ENCODE measurements around the gene SMARCA4. TPM values are rescaled to one million over a fixed set of nuclear protein-coding genes. Genes with fewer than 3 reads are reported as not detected.
"Not testable (repeated sequence)": the region's sequence is repeated elsewhere in the genome, so short reads cannot be mapped to it uniquely, and the experiment has no call there.

SMARCA4 gene
- total RNA-seq, 2 donors from 2014 or later: 43.5 to 53.6 TPM

DNA sequence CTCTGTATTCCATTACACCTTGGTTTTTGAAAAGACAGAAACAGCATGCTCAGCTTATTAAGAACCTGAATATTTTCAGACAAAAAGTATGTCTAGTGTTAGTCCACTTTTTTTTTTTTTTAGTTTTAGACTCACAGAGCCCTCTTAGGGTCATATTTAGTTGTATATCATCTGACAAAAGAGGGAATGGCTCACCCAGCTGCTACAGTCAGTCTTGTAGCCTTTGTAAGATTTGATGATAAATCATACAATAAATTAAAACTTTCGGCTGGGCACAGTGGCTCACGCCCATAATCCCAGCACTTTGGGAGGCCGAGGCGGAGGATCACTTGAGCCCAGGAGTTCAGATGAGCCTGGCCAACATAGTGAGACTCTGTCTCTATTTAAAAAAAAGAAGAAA, 84.7 kb downstream of the SMARCA4 start:
- ATAC-seq (no peak), DNase-seq (no peak)
- intact Hi-C loops (cut with DNase I): no loop called here

DNA sequence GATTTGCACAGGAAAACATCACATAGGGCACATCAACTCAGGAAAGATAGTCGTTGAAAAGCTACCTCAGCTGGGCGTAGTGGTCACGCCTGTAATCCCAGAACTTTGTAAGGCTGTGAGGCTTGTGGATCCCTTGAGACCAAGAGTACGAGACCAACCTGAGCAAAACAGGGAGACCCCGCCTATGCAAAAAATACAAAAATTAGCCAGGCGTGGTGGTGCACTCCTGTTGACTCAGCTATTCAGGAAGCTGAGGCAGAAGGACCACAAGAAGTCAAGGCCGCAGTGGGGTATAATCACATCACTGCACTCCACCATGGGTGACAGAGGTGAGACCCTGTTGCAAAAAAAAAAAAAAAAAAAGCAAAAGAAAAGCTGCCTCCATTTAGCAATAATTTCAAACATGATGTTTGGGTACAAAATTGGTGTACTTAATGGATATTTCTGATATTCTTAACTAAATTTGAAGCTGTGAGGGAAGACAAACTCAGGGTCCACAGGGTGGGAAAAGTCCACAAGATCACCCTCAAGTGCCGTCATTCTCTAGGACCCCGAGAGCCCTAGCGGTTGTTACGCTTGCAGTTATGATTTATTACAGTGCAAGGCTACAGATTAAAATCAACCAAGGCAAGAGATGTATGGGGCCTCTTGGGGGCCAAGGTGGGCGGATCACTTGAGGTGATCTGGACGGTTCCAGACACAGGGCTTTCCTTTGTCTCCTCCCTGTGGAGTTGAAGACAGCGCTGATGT, 86.0 kb downstream of the SMARCA4 start:
- intact Hi-C loops (cut with DNase I): no loop called here
- DNase-seq: no peak

DNA sequence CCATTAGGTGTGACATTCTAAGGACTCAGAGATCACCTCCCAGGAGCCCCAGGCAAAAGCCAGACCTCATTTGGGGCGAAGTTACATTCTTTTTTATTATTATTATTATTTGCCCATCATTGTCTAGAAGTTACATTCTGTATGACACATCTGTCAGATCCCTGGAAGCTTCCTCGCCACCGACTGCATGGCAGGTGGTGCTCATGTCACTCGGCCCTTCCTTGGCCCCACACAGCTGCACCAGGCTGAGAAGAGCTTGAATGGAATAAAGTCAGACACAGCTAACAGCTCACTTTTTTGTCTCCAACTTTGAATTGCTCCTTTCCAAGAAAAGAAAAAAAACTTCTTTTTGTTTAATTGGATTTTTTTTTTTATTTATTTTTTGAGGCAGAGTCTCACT, 87.0 kb downstream of the SMARCA4 start:
- intact Hi-C loops (cut with DNase I): no loop called here
- DNase-seq (no peak), ATAC-seq (no peak)

More for the DNA sequence above, 86.0 kb downstream of the SMARCA4 start:
- no peak for ATAC-seq

DNA sequence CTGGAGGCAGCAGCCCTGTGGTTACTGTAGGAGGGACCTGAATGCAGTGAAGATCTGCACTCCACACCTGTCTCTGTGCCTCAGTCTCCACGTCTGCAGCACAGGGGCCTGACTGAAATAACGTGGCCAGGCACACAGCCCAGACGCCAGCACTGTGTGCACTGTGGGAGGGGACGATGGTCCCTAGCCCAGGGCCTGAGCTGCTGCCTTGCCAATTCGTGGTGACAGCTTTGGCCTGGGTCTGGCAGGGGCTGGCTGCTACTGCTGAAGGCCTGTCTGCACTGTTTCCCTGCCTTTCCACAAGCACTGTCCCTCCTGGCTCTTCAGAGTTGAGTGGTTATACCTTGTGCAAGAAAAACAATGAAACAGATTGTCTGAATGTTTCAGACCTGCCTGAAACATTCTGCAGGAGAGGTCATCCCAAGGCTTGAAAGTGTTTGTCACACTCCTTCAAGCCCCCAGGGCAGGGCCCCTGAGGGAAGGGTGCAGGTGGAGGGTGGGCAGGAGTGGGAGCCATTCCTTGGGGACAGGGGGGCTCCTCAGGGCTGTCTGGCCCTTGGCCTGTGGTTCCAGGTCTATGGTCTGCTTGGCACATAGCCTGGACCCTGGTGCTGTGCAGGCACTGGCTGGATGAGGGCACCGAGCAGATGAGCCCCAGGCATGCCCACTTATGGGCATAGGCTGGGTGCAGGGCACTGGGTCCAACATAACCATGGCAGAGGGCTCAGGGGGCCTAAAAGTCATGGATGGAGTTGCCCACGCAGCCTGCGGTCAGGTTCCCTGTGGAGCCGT, 89.7 kb downstream of the SMARCA4 start:
- intact Hi-C loops (cut with DNase I): no loop called here
- ATAC-seq: no peak
- DNase-seq: no peak

DNA sequence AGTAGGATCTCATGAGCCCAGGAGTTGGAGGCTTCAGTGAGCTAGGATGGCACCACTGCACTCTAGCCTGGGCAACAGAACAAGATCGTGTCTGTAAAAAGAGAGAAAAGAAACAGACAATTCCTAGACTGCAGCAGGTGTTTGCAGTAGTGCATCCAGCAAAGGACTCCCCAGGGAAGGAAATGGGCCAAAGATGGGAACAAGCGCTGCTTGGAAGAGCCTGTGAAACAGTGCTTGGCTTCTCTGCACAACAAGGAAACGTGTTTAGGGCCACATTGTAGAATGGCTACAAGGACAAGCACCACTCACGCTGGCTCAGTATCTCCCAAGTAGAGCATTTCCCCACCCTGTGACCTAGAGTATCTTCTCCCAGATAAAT, 93.0 kb downstream of the SMARCA4 start:
- ATAC-seq: no peak
- intact Hi-C loops (cut with DNase I): no loop called here
- DNase-seq: no peak

DNA sequence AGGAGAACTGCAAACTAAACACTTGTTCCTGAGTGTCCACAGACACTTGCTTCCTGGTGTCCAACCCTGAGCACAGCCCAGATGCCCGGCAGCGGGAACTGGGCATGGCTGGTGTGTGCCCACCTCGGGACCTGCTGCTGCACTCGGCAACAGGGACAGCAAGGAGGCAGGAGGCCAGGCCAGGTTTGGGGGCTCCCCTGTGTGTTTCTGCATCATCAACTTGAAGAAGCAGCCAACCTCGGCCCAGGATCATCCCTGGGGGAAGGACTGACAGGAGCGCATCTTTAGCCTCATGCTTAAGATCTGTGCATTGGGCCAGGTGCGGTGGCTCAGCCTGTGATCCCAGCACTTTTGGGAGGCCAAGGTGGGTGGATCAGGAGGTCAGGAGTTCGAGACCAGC, 93.4 kb downstream of the SMARCA4 start:
- intact Hi-C loops (cut with DNase I): no loop called here
- ATAC-seq (no peak), DNase-seq (no peak)

DNA sequence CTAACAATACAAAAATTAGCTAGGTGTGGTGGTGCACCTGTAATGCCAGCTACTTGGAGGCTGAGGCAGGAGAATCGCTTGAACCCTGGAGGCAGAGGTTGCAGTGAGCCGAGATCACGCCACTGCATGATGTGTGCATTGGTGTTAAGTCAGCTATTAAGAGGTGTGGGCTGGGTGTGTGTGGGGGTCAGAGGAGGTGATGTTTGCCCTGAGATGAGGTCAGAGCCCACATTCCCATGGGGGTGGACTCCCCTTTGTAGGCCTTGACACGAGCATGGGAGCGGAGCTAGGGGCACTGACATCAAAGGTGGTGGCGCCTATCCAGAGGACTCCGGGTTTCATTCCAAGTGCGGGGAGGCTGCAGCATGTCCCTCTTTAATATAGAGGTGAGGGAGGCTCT, 93.8 kb downstream of the SMARCA4 start:
- DNase-seq: no peak
- no peak for ATAC-seq
- intact Hi-C loops (cut with DNase I): no loop called here

DNA sequence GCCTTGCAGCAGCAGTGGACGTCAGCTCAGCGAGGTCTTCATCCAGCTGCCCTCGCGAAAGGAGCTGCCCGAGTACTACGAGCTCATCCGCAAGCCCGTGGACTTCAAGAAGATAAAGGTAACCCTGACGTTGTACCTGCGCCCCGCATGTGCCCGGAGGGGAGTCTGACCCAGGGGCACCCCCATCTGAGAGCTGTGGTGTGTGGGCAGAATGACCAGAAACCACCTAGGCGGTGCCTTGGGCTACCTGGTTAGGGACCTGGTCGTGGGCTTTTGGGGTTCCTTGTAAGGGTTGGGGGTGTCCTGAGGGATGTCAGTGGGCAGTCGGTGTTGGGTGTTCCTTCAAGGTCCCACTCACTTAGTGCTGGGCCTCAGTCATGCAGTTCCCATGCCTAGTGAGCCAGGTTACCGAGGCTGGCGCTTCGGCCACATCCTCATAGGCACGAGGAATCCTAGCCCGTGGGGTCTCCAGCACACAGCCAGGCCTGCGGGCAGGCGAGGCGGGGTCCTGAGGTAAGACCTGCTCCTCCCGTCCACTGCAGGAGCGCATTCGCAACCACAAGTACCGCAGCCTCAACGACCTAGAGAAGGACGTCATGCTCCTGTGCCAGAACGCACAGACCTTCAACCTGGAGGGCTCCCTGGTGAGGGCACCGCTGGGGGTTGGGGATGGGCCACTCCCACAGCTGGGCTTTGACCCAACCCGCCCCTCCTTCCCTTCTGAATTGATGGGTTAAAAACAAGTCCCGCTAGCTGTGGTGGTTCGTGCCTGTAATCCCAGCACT, 97.6 kb downstream of the SMARCA4 start:
- ATAC-seq (no peak), DNase-seq (no peak)
- intact Hi-C loops (cut with DNase I): no loop called here

DNA sequence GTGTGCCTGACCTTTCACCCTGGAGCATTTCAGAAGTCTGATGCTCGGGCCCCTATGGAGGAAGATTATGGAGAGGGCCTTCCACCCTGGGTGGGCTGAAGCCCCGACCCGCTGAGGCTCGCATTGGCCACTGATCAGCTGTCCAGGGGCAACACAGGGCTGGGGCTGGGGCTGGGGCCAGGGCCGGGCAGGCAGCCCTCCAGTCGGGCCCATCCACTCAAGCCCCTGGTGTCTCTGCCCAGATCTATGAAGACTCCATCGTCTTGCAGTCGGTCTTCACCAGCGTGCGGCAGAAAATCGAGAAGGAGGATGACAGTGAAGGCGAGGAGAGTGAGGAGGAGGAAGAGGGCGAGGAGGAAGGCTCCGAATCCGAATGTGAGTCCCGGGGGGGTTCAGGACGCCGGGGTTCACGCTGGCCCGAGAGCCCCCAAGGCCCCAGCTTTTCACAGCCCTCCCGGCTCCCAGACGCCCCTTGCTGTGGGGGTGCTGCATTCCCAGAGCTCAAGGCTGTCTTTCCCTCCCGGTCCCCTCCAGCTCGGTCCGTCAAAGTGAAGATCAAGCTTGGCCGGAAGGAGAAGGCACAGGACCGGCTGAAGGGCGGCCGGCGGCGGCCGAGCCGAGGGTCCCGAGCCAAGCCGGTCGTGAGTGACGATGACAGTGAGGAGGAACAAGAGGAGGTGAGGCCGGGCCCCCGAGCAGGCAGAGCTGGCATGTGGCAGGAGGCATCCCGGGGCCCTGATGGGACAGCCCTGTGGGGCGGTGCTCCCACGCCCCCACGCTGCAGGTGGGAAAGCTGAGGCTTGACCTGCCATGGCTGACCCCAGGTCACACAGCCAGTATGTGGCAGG, 98.9 kb downstream of the SMARCA4 start:
- DNase-seq (no peak), ATAC-seq (no peak)
- intact Hi-C loops (cut with DNase I): no loop called here

DNA sequence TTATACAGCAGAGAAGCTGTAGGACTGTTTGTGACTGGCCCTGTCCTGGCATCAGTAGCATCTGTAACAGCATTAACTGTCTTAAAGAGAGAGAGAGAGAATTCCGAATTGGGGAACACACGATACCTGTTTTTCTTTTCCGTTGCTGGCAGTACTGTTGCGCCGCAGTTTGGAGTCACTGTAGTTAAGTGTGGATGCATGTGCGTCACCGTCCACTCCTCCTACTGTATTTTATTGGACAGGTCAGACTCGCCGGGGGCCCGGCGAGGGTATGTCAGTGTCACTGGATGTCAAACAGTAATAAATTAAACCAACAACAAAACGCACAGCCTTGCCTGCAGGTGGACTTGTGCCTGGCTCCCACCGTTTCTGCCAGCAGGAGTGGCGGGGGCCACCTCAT, 101.1 kb downstream of the SMARCA4 start:
- ATAC-seq: no peak
- intact Hi-C loops (cut with DNase I): no loop called here
- DNase-seq: no peak

DNA sequence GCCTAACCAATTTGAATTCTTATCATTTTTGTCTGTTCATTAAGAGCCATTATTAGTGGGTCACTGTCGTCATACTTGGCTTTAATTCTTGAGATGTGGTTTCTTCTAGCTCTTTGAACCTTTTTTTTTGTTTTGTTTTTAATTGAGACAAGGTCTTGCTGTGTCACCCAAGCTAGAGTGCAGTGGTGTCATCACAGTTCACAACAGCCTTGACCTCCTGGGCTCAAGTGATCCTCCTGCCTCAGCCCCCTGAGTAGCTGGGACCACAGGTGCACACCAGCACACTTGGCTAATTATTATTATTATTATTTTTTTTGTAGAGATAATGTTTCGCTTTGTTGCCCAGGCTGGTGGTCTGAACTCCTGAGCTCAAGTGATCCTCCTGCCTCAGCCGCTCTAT, 102.6 kb downstream of the SMARCA4 start:
- ATAC-seq (no peak), DNase-seq (no peak)
- intact Hi-C loops (cut with DNase I): no loop called here

DNA sequence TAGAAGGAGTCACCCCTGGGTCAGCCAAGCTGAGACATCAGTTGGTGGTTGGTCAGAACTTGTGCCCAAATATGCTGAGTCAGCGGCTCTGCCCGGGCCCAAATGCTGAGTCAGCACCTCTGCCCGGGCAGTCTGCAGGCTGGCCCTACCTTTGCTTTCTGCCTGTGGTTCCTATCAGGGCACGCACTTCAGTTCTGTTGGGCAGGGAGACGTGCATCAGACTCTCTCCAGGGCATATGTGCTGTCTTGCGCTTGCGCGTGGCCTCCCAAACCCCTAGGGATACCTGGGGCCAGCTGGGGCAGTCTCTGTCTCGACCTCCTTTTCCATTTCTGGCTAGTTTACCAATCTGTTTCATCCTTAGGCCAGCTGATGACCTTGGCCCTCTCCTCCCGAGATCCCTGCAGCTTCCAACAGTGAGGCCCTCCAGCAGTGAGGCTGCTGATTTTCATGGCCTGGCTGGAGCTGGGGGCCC, 104.0 kb downstream of the SMARCA4 start:
- intact Hi-C loops (cut with DNase I): no loop called here
- DNase-seq (no peak), ATAC-seq (peak in 1 of 2 donors; percentile 34)

DNA sequence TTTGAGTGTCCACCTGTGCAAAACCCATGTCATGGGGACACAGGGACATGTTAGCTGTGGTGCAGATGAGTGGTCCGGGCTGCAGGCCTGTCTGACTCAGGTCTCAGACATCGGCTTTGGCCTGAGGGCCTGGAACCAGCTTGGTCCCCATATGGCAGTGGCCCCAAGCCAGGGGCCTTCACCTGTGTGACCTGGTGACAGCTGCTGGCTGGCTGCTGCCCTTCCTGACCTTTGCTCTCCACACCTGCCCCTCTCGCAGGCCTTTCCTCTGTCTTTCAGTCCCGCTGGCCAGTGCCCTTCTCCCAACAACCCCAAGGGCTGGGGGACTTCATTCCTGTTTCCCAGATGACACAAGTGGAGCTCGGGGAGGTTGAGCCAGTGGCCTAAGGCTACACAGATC, 105.5 kb downstream of the SMARCA4 start:
- intact Hi-C loops (cut with DNase I): no loop called here
- ATAC-seq: no peak
- DNase-seq: no peak

DNA sequence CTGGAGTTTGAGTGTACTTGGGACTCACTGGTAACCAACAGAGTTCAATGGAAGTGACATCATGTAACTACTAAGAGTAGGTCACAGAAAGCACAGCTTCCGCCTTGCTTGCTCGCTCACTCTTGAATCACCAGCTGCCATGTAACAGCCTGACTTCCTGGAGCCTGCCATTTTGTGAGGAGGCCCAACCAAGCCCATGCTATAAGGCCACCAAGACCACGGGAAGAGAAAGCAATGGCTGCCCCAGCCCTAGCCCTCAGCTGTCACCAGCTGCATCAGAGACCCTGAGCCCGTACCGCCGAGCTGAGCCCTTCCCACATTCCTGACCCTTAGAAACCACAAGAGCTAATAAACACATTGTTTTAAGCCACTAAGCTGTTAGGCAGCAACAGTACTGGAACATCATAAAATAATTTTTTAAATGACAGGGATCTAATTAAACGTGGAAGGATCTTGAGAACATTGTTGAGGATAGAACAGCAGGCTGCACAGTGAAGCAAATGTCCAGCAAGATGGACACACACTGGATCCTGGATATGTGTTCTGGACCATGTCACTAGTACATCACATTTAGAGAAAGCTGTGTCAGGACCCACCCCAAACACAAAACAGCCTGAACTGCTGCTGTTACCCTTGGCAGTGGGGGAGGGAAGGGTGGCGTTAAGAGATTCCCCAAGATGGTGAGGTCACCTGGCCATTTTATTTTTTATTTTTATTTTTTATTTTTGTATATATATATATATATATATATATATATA, 106.7 kb downstream of the SMARCA4 start:
- intact Hi-C loops (cut with DNase I): no loop called here
- DNase-seq: no peak
- ATAC-seq: no peak

DNA sequence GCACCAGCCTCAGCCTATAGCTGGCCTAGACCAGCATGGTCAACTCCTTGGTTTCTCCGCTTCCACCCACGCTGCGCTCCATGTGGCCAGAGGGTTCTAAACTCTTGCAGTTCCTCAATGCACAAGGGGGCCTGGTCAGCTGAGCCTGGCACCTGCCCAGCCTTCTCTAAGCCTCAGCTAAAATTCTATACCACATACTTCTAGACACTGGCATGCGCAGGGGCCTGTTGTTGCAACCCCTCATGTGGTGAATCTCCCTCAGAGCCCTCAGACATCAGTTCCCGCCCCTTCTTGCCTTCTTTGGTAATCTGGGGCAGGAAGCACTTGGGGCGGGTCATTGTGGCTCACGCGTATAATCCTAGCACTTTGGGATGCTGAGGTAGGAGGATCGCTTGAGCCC, 108.7 kb downstream of the SMARCA4 start:
- no peak for ATAC-seq
- intact Hi-C loops (cut with DNase I): no loop called here
- DNase-seq: no peak

DNA sequence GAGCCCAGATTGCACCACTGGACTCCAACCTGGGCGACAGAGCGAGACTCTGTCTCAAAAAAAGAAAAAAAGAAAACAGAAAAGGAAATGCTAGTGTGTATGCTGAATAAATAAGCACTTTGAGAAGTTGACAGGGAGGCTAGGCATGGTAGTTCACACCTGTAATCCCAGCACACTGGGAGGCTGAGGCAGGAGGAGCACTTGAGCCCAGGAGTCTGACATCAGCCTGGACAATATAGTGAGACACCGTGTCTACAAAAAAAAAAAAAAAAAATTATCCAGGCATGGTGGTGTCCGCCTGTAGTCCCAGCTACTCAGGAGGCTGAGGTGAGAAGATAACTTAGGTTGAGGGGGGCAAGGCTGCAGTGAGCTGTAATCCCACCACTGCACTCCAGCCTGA, 109.3 kb downstream of the SMARCA4 start:
- ATAC-seq (no peak), DNase-seq (no peak)
- intact Hi-C loops (cut with DNase I): no loop called here

DNA sequence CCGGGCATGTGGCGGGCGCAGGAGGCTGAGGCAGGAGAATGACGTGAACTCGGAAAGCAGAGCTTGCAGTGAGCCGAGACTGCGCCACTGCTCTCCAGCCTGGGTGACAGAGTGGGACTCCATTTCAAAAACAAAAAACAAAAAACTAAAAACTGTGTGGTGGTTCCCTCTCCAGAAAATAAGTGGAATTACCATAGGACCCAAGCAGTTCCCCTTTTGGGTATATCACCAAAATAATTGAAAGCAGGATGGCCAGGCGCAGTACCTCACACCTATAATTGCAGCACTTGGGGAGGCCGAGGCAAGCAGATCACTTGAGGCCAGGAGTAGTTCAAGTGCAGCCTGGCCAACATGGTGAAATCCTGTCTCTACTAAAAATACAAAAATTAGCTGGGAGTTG, 112.7 kb downstream of the SMARCA4 start:
- DNase-seq (no peak), ATAC-seq (no peak)
- intact Hi-C loops (cut with DNase I): no loop called here

DNA sequence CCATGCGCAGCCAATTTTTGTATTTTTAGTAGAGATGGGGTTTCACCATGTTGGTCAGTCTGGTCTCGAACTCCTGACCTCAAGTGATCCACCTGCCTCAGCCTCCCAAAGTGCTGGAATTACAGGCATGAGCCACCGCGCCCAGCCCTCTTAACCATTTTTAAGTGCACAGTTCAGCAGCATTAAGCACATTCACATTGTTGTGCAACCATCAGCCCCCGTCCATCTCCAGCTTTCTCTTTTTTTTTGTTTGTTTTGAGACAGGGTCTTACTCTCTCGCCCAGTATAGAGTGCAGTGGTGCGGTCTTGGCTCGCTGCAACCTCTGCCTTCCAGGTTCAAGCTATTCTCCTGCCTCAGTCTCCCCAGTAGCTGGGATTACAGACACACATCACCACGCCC, 116.0 kb downstream of the SMARCA4 start:
- DNase-seq; intact Hi-C loops (cut with DNase I); ATAC-seq: not testable (repeated sequence)
